IMR-90 (cell line): Measurements from ENCODE around the gene KRT74. TPM values are rescaled to one million over a fixed set of nuclear protein-coding genes. Genes with fewer than 3 reads are reported as not detected.

Experiments
- ATAC-seq: fragments of 200-7000 bp; cut with Tn5 transposase; 2 replicates; pipeline ENCODE4 v1.9.1; 2020; ENCODE audit warnings: low read depth, mild to moderate bottlenecking, moderate library complexity
- BruUV-seq: library from RNA; stranded (reverse); fragments of 400-500 nt; replicated peaks from 2 replicates; lab custom pipeline; 2021; lab: Mats Ljungman, UMichigan
- CTCF ChIA-PET: fragments of 300-600 bp; formaldehyde crosslinking; extraction: SDS; loops from one replicate; lab custom pipeline; 2021; ENCODE audit warnings: antibody characterized with exemption; lab: Yijun Ruan, JAX
- POLR2A ChIA-PET: fragments of 300-600 bp; sonication (Branson Sonifier 250); formaldehyde crosslinking; loops from one replicate; lab custom pipeline; 2022; ENCODE audit warnings: antibody characterized with exemption; ENCODE audit not compliant: unreplicated experiment; lab: Charles Lee
- DNase-seq: peaks from one replicate; pipeline ENCODE4 v3.0.0; 2013
- H2AFZ ChIP-seq: replicated peaks from 2 replicates; pipeline ENCODE3; 2013; ENCODE audit warnings: low read length, mild to moderate bottlenecking; ENCODE audit not compliant: poor library complexity
- H2AK5ac ChIP-seq: 2 replicates; pipeline ENCODE4 v1.6.1; 2013; ENCODE audit warnings: low read depth, low read length, inconsistent platforms
- H2AK9ac ChIP-seq: replicated peaks from 2 replicates; pipeline ENCODE3; 2013; ENCODE audit warnings: mild to moderate bottlenecking, low read depth, low read length, moderate library complexity; ENCODE audit not compliant: poor library complexity
- H2BK120ac ChIP-seq: 2 replicates; pipeline ENCODE4 v1.6.1; 2013; ENCODE audit warnings: low read depth, low read length, inconsistent platforms
- H2BK15ac ChIP-seq: 3 replicates; pipeline ENCODE4 v1.6.1; 2013; ENCODE audit warnings: low read depth, low read length, inconsistent platforms
- H2BK20ac ChIP-seq: 2 replicates; pipeline ENCODE4 v1.6.1; 2013; ENCODE audit warnings: low read depth, mild to moderate bottlenecking, inconsistent platforms, low read length, moderate library complexity
- H2BK5ac ChIP-seq: 2 replicates; pipeline ENCODE4 v1.6.1; 2013; ENCODE audit warnings: mild to moderate bottlenecking, low read depth, low read length, inconsistent platforms; ENCODE audit not compliant: poor library complexity, severe bottlenecking
- H3K14ac ChIP-seq: replicated peaks from 2 replicates; pipeline ENCODE4 v1.6.1; 2013; ENCODE audit warnings: low read depth, low read length, inconsistent platforms
- H3K18ac ChIP-seq: 2 replicates; pipeline ENCODE4 v1.6.1; 2013; ENCODE audit warnings: low read depth, low read length, control low read depth
- H3K23ac ChIP-seq: 2 replicates; pipeline ENCODE4 v1.6.1; 2013; ENCODE audit warnings: low read depth, low read length, inconsistent platforms
- H3K27ac ChIP-seq: 2 replicates; pipeline ENCODE4 v1.5.1; 2013; ENCODE audit warnings: mild to moderate bottlenecking, control low read depth, low read length; ENCODE audit not compliant: insufficient read depth
- H3K27me3 ChIP-seq: 2 replicates; pipeline ENCODE4 v1.6.1; 2013; ENCODE audit warnings: low read length; ENCODE audit not compliant: control insufficient read depth, insufficient read depth
- H3K36me3 ChIP-seq: 2 replicates; pipeline ENCODE4 v1.6.1; 2013; ENCODE audit warnings: low read length, mixed read lengths; ENCODE audit not compliant: control insufficient read depth, insufficient read depth
- H3K4ac ChIP-seq: 2 replicates; pipeline ENCODE4 v1.6.1; 2013; ENCODE audit warnings: low read depth, low read length, inconsistent platforms
- H3K4me1 ChIP-seq: 2 replicates; pipeline ENCODE4 v1.6.1; 2013; ENCODE audit warnings: low read length, mixed read lengths; ENCODE audit not compliant: control insufficient read depth, insufficient read depth
- H3K4me2 ChIP-seq: 2 replicates; pipeline ENCODE4 v1.6.1; 2013; ENCODE audit warnings: low read depth, mild to moderate bottlenecking, control low read depth, low read length, moderate library complexity
- H3K4me3 ChIP-seq: 2 replicates; pipeline ENCODE4 v1.5.1; 2013; ENCODE audit warnings: low read depth, mild to moderate bottlenecking, control low read depth, low read length, moderate library complexity; ENCODE audit not compliant: insufficient read depth
- H3K56ac ChIP-seq: 2 replicates; pipeline ENCODE4 v1.6.1; 2013; ENCODE audit warnings: low read length, inconsistent platforms; ENCODE audit not compliant: insufficient read depth; ENCODE audit errors: extremely low read depth
- H3K79me1 ChIP-seq, 2 experiments: 2 replicates each; pipeline ENCODE4 v1.6.1; 2013; ENCODE audit warnings: low read length in 2 of 2, inconsistent platforms in 1 of 2, low read depth in 1 of 2
- H3K9ac ChIP-seq: 2 replicates; pipeline ENCODE4 v1.6.1; 2013; ENCODE audit warnings: low read depth, low read length, control low read depth
- H3K9me1 ChIP-seq: 2 replicates; pipeline ENCODE4 v1.6.1; 2013; ENCODE audit warnings: low read length, inconsistent platforms; ENCODE audit not compliant: insufficient read depth
- H3K9me3 ChIP-seq: 2 replicates; pipeline ENCODE4 v1.6.1; 2013; ENCODE audit warnings: low read length; ENCODE audit not compliant: control insufficient read depth, insufficient read depth
- H4K20me1 ChIP-seq: 2 replicates; pipeline ENCODE4 v1.6.1; 2013; ENCODE audit warnings: low read length, inconsistent platforms; ENCODE audit not compliant: insufficient read depth
- H4K5ac ChIP-seq: 2 replicates; pipeline ENCODE4 v1.6.1; 2013; ENCODE audit warnings: mild to moderate bottlenecking, low read depth, low read length, control low read depth
- H4K8ac ChIP-seq, 2 experiments: 2 replicates each; pipeline ENCODE4 v1.6.1; 2013; ENCODE audit warnings: low read depth in 2 of 2, low read length in 2 of 2, control low read depth in 1 of 2, inconsistent platforms in 1 of 2
- H4K91ac ChIP-seq: 2 replicates; pipeline ENCODE4 v1.6.1; 2013; ENCODE audit warnings: low read depth, low read length, inconsistent platforms; ENCODE audit not compliant: insufficient read depth
- BHLHE40 ChIP-seq: fragments of 150-350 bp; IDR thresholded peaks from 2 replicates; pipeline ENCODE4 v1.6.1; 2016; ENCODE audit warnings: mild to moderate bottlenecking, low read depth, low read length
- CHD1 ChIP-seq: IDR thresholded peaks from 2 replicates; pipeline ENCODE4 v1.6.1; 2012; ENCODE audit warnings: low read depth, low read length, improper control_type of control experiment
- RAD21 ChIP-seq: IDR thresholded peaks from 2 replicates; pipeline ENCODE4 v1.6.1; 2012; ENCODE audit warnings: low read length, improper control_type of control experiment
- WGBS, 2 experiments: methylation state at CpG; one replicate each; pipeline versions ENCODE4 v1.1.5 to v1.1.7; 2013; ENCODE audit warnings: missing lambda C conversion rate in 2 of 2; ENCODE audit not compliant: insufficient read length in 1 of 2; ENCODE audit errors: extremely low coverage in 2 of 2; 5-methylcytosine and 5-hydroxymethylcytosine counted together
- dilution Hi-C: fragments of 300-500 bp; cut with HindIII; formaldehyde crosslinking; loops from one replicate; pipeline ENCODE4 v1.14.3; 2018; ENCODE audit warnings: low sequenced_read_pairs; ENCODE audit not compliant: unreplicated experiment
- in situ Hi-C: fragments of 300-500 bp; cut with MboI; formaldehyde crosslinking; loops from 3 replicates; pipeline ENCODE4 v1.14.3; 2019; ENCODE audit warnings: low sequenced_read_pairs, inconsistent platforms, mixed read lengths
- intact Hi-C: fragments of 100-400 bp; cut with micrococcal nuclease; formaldehyde crosslinking; loops from 2 replicates; pipeline ENCODE4 v1.10.0; 2022
- polyA plus RNA-seq, 3 experiments: library from polyadenylated mRNA; depleted of rRNA; stranded (reverse); fragments of >200 nt; gene quantifications; 2 replicates each; pipeline ENCODE4 v1.2.3, GENCODE V29; 2012; ENCODE audit warnings: low replicate concordance in 1 of 3
- total RNA-seq: library from RNA; depleted of rRNA; stranded (reverse); fragments of >200 nt; gene quantifications from 2 replicates; pipeline ENCODE4 v1.2.3, GENCODE V29; 2012

The KRT74 gene
- total and polyA plus RNA-seq, 2 of the 4 experiments (the other 2 are of a cell fraction), result not detected

- no peak for DNase-seq
- Histone ChIP-seq H3K4ac (no peak within 1 kb of the TSS), H3K79me1 (no peaks in the 10 kb centered on the region), H3K9me1 (no peaks in the 10 kb centered on the region), H2AK5ac (no peak within 1 kb of the TSS), H3K14ac (no peak within 1 kb of the TSS), H3K9me3 (no peaks in the 10 kb centered on the region), H3K18ac (no peak within 1 kb of the TSS), H2AFZ (peak within 1 kb of the TSS; percentile 49), H2BK5ac (no peak within 1 kb of the TSS), H2BK120ac (no peak within 1 kb of the TSS), H2AK9ac (no peak within 1 kb of the TSS), H4K8ac (no peak within 1 kb of the TSS), H3K4me1 (no peaks in the 10 kb centered on the region), H2BK20ac (no peak within 1 kb of the TSS), H4K91ac (no peak within 1 kb of the TSS), H3K4me2 (no peak within 1 kb of the TSS), H4K20me1 (no peaks in the 10 kb centered on the region), H3K27me3 (peaks cover 21% of the 10 kb centered on the region), H3K23ac (no peak within 1 kb of the TSS), H2BK15ac (no peak within 1 kb of the TSS), H3K4me3 (no peak within 1 kb of the TSS), H3K56ac (no peak within 1 kb of the TSS), H3K9ac (no peak within 1 kb of the TSS), H3K36me3 (no peaks in the 10 kb centered on the region), H4K5ac (no peak within 1 kb of the TSS), H3K27ac (no peak within 1 kb of the TSS)
- intact Hi-C loops (no loop called here), dilution Hi-C loops (no loop called here), in situ Hi-C loops (no loop called here)
- no peak for ATAC-seq
- no peak for TF ChIP-seq RAD21
- TF ChIP-seq CHD1, result no peak
- TF ChIP-seq BHLHE40, result no peak
- ChIA-PET CTCF (no interaction called here), POLR2A (no interaction called here)
- 75% methylated on average over 5 of the region's 14 CpGs; no CpG with 5 or more reads in 1 of the 2 experiments for WGBS, 2 experiments
- BruUV-seq, result no TSS peak
Observed at GRCh38 chr12:52618216-52618615, 44.6 kb upstream of the KRT74 start, which contains the start of gene KRT73. KRT73 (minus strand) TSS chr12:52618559; CDS start chr12:52618524, 35 bp downstream.
